Panc1 (cell line): ENCODE data around the gene SLC9A3. TPM values are rescaled to one million over a fixed set of nuclear protein-coding genes. Genes with fewer than 3 reads are reported as not detected.

Experiments
- ATAC-seq: fragments of 200-7000 bp; cut with Tn5 transposase; 2 replicates; pipeline ENCODE4 v1.9.1; 2020; ENCODE audit warnings: mild to moderate bottlenecking, moderate library complexity
- BruUV-seq: library from RNA; stranded (reverse); fragments of 400-500 nt; replicated peaks from 2 replicates; lab custom pipeline; 2021; lab: Mats Ljungman, UMichigan
- CTCF ChIA-PET: fragments of 300-600 bp; sonication (Branson Sonifier 250); formaldehyde crosslinking; loops from one replicate; lab custom pipeline; 2022; ENCODE audit warnings: antibody characterized with exemption; lab: Charles Lee
- POLR2A ChIA-PET: fragments of 300-600 bp; sonication (Branson Sonifier 250); formaldehyde crosslinking; loops from one replicate; lab custom pipeline; 2022; ENCODE audit warnings: antibody characterized with exemption; lab: Charles Lee
- DNase-seq: peaks from one replicate; pipeline ENCODE4 v3.0.0-alpha.2; 2010; ENCODE audit warnings: low read depth, low spot score
- H3K27ac ChIP-seq: 2 replicates; pipeline ENCODE4 v1.5.1; 2011; ENCODE audit warnings: mild to moderate bottlenecking, low read length, inconsistent platforms
- H3K27me3 ChIP-seq: fragments of 200-500 bp; sonication (Bioruptor generic); 2 replicates; pipeline ENCODE4 v1.6.0; 2014; ENCODE audit warnings: low read length, inconsistent platforms; ENCODE audit not compliant: control insufficient read depth, insufficient read depth
- H3K36me3 ChIP-seq: fragments of 200-500 bp; sonication (Bioruptor generic); 2 replicates; pipeline ENCODE4 v1.5.1; 2014; ENCODE audit warnings: inconsistent platforms, mild to moderate bottlenecking, low read length, moderate library complexity; ENCODE audit not compliant: control insufficient read depth, insufficient read depth
- H3K4me1 ChIP-seq: 2 replicates; pipeline ENCODE4 v1.5.1; 2011; ENCODE audit warnings: inconsistent platforms, mild to moderate bottlenecking, low read length, moderate library complexity; ENCODE audit not compliant: control insufficient read depth, insufficient read depth
- H3K4me3 ChIP-seq, 2 experiments: 2 replicates each; pipeline ENCODE4 v1.5.1; 2011 to 2012; ENCODE audit warnings: low read depth in 2 of 2, low read length in 2 of 2, mild to moderate bottlenecking in 2 of 2, inconsistent platforms in 1 of 2, moderate library complexity in 1 of 2
- H3K9me3 ChIP-seq: fragments of 200-500 bp; sonication (Bioruptor generic); 2 replicates; pipeline ENCODE4 v1.5.1; 2014; ENCODE audit warnings: low read depth, mild to moderate bottlenecking, inconsistent platforms, low read length, moderate library complexity; ENCODE audit not compliant: control insufficient read depth, insufficient read depth
- CTCF ChIP-seq: fragments of 450-650 bp; IDR thresholded peaks from 2 replicates; pipeline ENCODE4 v1.5.1; 2017; ENCODE audit warnings: mild to moderate bottlenecking
- POLR2AphosphoS5 ChIP-seq: IDR thresholded peaks from 2 replicates; pipeline ENCODE4 v1.6.1; 2012; ENCODE audit warnings: mild to moderate bottlenecking, low read depth, low read length, moderate library complexity
- REST ChIP-seq, 2 experiments: IDR thresholded peaks; 2 replicates each; pipeline ENCODE4 v1.6.1; 2011 to 2012; ENCODE audit warnings: low read depth in 2 of 2, control low read depth in 1 of 2, low read length in 1 of 2, mild to moderate bottlenecking in 1 of 2, moderate library complexity in 1 of 2; ENCODE audit not compliant: insufficient read depth in 1 of 2
- SIN3A ChIP-seq: IDR thresholded peaks from 2 replicates; pipeline ENCODE4 v1.6.1; 2012; ENCODE audit warnings: low read depth, mild to moderate bottlenecking, low read length, moderate library complexity, borderline replicate concordance; ENCODE audit not compliant: insufficient read depth
- TCF7L2 ChIP-seq: IDR thresholded peaks from 2 replicates; pipeline ENCODE4 v1.6.1; 2011; ENCODE audit warnings: mild to moderate bottlenecking, low read depth, low read length, inconsistent platforms
- in situ Hi-C: cut with HindIII; loops from 2 replicates; pipeline ENCODE4 v1.10.0; 2016; ENCODE audit warnings: low sequenced_read_pairs, low pct_unique_long_range_greater_than_20kb
- intact Hi-C: fragments of 100-400 bp; cut with micrococcal nuclease; formaldehyde crosslinking; loops from one replicate; pipeline ENCODE4 v1.10.0; 2022; ENCODE audit not compliant: unreplicated experiment
- total RNA-seq: library from RNA; stranded (reverse); gene quantifications from one replicate; pipeline ENCODE4 v1.2.1, GENCODE V29; 2021; ENCODE audit not compliant: unreplicated experiment

Gene SLC9A3
- total RNA-seq, 1 experiment from 2014 or later, result 2.0 TPM

GRCh38 chr5:429453-430188, 94.6 kb downstream of the SLC9A3 start:
- TF ChIP-seq POLR2AphosphoS5, result no peak
- TF ChIP-seq SIN3A, result no peak
- no peak for TF ChIP-seq REST (IDR thresholded peaks at IDR 0.05; ENCODE audit: insufficient read depth in 1 of 2, low read depth in 2 of 2, low read length in 1 of 2)
- no peak for TF ChIP-seq TCF7L2
- no peak for TF ChIP-seq CTCF
- ChIA-PET CTCF (no interaction called here), POLR2A (no interaction called here)
- in situ Hi-C loops (no loop called here), intact Hi-C loops (loop anchor here (5.0 kb wide), 1 partner anchor 112 kb away; no protein-coding TSS in a partner anchor)
- no peaks in the 10 kb centered on the region for H3K4me1 ChIP-seq
- ATAC-seq (no peak), DNase-seq (no peak)
- H3K36me3 ChIP-seq, result no peaks in the 10 kb centered on the region
- no peak overlapping the region for H3K4me3 ChIP-seq
- H3K27ac ChIP-seq, result no peak overlapping the region
- H3K27me3 ChIP-seq, result no peaks in the 10 kb centered on the region
- no peaks in the 10 kb centered on the region for H3K9me3 ChIP-seq
- no TSS peak for BruUV-seq

GRCh38 chr5:428754-429452, 95.3 kb downstream of the SLC9A3 start:
- ChIA-PET CTCF (no interaction called here), POLR2A (no interaction called here)
- Histone ChIP-seq H3K4me3 (no peak overlapping the region), H3K27ac (no peak overlapping the region), H3K4me1 (no peaks in the 10 kb centered on the region), H3K27me3 (no peaks in the 10 kb centered on the region), H3K9me3 (no peaks in the 10 kb centered on the region), H3K36me3 (no peaks in the 10 kb centered on the region)
- in situ Hi-C loops (no loop called here), intact Hi-C loops (no loop called here)
- ATAC-seq (no peak), DNase-seq (no peak)
- BruUV-seq, result no TSS peak
- no peak for TF ChIP-seq REST (IDR thresholded peaks at IDR 0.05; ENCODE audit: insufficient read depth in 1 of 2, low read depth in 2 of 2, low read length in 1 of 2)
- TF ChIP-seq POLR2AphosphoS5, result no peak
- TF ChIP-seq TCF7L2, result no peak
- no peak for TF ChIP-seq SIN3A
- TF ChIP-seq CTCF, result no peak
